ENCODE data around the gene CADM4. TPM values are rescaled to one million over a fixed set of nuclear protein-coding genes. Genes with fewer than 3 reads are reported as not detected.

CADM4 gene
- total and polyA plus RNA-seq, 2 of the 8 experiments (the other 6 are each of a cell fraction or from before 2014, with no cell fraction given), result 13.5 to 25.0 TPM

DNA sequence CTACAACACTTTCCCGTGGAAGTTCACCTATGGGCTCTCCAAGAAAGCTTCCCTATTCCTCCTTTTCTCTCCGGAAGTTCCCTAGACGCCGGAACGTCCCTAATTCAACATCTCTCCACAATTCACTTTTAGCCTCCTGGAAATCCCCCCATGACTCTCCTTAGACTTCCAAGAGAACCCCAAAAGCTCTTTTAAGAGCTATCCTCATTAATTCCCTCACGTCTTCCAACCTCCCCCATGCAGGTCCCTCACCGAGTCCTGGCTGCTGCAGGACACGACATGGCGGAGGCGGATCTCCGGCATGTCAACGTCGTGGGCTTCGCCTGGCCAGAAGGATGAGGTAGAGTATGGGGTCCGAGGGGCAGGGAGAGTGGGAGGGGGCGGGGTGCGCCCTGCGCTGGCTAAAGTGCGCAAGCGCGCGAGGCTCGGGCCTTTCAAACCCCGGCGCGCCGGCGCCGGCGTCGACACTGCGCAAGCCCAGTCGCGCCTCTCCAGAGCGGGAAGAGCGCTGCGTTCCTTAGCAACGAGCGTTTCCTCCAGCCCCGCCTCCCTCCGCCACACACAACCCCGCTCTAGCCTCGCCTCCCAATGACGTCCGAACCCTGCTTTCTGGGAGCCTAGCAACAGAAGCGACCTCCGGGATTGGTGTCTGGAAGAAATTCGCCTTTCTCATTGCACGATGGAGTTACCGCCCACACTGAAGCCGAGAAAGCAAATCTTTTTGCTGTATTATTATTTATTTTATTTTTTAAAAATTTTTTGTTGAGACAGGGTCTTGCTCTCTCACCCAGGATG lies 64.3 kb downstream of the CADM4 start, which contains the start of the genes PINLYP and XRCC1:
TSS of gene PINLYP (plus strand) at position 646 of the 795 bp plus-strand sequence. CDS start 1,391 bp downstream, outside the sequence.
TSS of gene XRCC1 (minus strand) at position 372 of the 795 bp plus-strand sequence. CDS start at position 303, 69 bp downstream.
- H2BK20ac ChIP-seq (ENCODE audit: low read length), result 0 out of 2 replicates have a peak within 1 kb of the TSS, but pooled peaks have one; percentile 37
- no peak within 1 kb of the TSS for H3K56ac ChIP-seq (replicated peaks; ENCODE audit: insufficient read length, low read depth, low read length)
- FAIRE-seq (peak; percentile 24), DNase-seq (ENCODE audit: low read depth in 1 of 2, low spot score in 2 of 2) (peak; percentile 93 to 95)
- CTCF ChIA-PET (ENCODE audit: partially characterized antibody), result interaction anchor here (0.5 to 3.2 kb wide), 10 partner anchors 8 to 56 kb away, joined by 3 to 26 read pairs (median 4); partner anchors contain the start of gene ZNF575
- peak within 1 kb of the TSS; percentile 78; the same call in 1 of the 2 replicates for H4K8ac ChIP-seq (ENCODE audit: extremely low read depth, insufficient read depth, low read length)
- peak within 1 kb of the TSS; percentile 66 to 89 (median 76) for H3K4me3 ChIP-seq (ENCODE audit: extremely low read depth in 1 of 4, insufficient read depth in 2 of 4, low read depth in 3 of 4, low read length in 4 of 4)
- peak within 1 kb of the TSS; percentile 68 for H3K27ac ChIP-seq (ENCODE audit: low read depth, low read length)
- H3K14ac ChIP-seq (ENCODE audit: insufficient read length), result no peak within 1 kb of the TSS
- no peak within 1 kb of the TSS for H3K23ac ChIP-seq (ENCODE audit: insufficient read length)
- H2BK15ac ChIP-seq (ENCODE audit: low read length), result peak within 1 kb of the TSS; percentile 46
- peaks cover 11% of the 10 kb centered on the region for H3K79me1 ChIP-seq (ENCODE audit: low read depth, low read length)
- H2BK120ac ChIP-seq (replicated peaks; ENCODE audit: low read depth, low read length), result no peak within 1 kb of the TSS
- peaks cover 0 to 4% of the 10 kb centered on the region in 2 experiments for H4K20me1 ChIP-seq (replicated peaks in 1 of 2; ENCODE audit: control insufficient read depth in 1 of 2, insufficient read depth in 2 of 2, low read length in 2 of 2)
- peak within 1 kb of the TSS; percentile 71 for H3K18ac ChIP-seq (ENCODE audit: extremely low read depth, low read length)
- no peaks in the 10 kb centered on the region; a peak in 2 of 8 replicates for H3K36me3 ChIP-seq (ENCODE audit: control insufficient read depth in 2 of 4, insufficient read depth in 4 of 4, low read length in 3 of 4)
- peaks cover 0 to 13% (median 8%) of the 10 kb centered on the region in 4 experiments; a peak in 6 of 7 replicates for H3K4me1 ChIP-seq (replicated peaks in 1 of 4; ENCODE audit: control insufficient read depth in 3 of 4, insufficient read depth in 4 of 4, low read length in 3 of 4)
- no peak within 1 kb of the TSS; the same call in 1 of the 2 replicates for H2AFZ ChIP-seq (ENCODE audit: low read length)
- peak within 1 kb of the TSS; percentile 34 for H4K91ac ChIP-seq (replicated peaks; ENCODE audit: insufficient read length, low read length)
- peak within 1 kb of the TSS; percentile 24 for H4K5ac ChIP-seq (ENCODE audit: insufficient read length, low read depth, low read length)
- H3K23me2 ChIP-seq (ENCODE audit: low read depth, low read length), result peaks cover 19% of the 10 kb centered on the region
- peak within 1 kb of the TSS; percentile 27 for H3K4ac ChIP-seq (replicated peaks; ENCODE audit: insufficient read length, low read depth, low read length)
- H2BK12ac ChIP-seq (ENCODE audit: low read depth, low read length), result peak within 1 kb of the TSS; percentile 90
- peak within 1 kb of the TSS; percentile 78 for H2BK5ac ChIP-seq (ENCODE audit: low read depth, low read length)
- H2AK5ac ChIP-seq (ENCODE audit: low read depth, low read length), result peak within 1 kb of the TSS; percentile 88; the same call in 1 of the 2 replicates
- H3K4me2 ChIP-seq (ENCODE audit: insufficient read depth in 1 of 2, low read depth in 2 of 2, low read length in 2 of 2), result peak within 1 kb of the TSS; percentile 79 to 82
- H3K9me3 ChIP-seq (ENCODE audit: insufficient read depth in 2 of 2, low read depth in 1 of 2, low read length in 1 of 2), result no peaks in the 10 kb centered on the region
- 2% methylated on average over 47 of the region's 51 CpGs; no CpG with 5 or more reads in 1 of the 2 experiments for WGBS, 2 experiments (ENCODE audit: extremely low coverage in 1 of 2, insufficient coverage in 1 of 2, insufficient read length in 1 of 2, insufficient replicate concordance in 2 of 2, low coverage in 1 of 2, low lambda C conversion rate in 2 of 2, missing lambda C conversion rate in 1 of 2)
- H3K9ac ChIP-seq (replicated peaks in 1 of 4; ENCODE audit: extremely low read depth in 1 of 4, low read depth in 3 of 4, low read length in 3 of 4), result peak within 1 kb of the TSS; percentile 66 to 84 (median 73)
- POLR2A ChIA-PET (ENCODE audit: partially characterized antibody), result interaction anchor here (1.0 to 5.2 kb wide), 7 partner anchors 10 to 42 kb away, joined by 3 to 36 read pairs (median 5); partner anchors contain the start of genes IRGQ, ZNF575 and ZNF576
- peaks cover 0 to 8% of the 10 kb centered on the region in 2 experiments; a peak in 2 of 4 replicates for H3K79me2 ChIP-seq (ENCODE audit: control insufficient read depth in 1 of 2, insufficient read depth in 2 of 2, low read length in 2 of 2)
- no peaks in the 10 kb centered on the region for H3K27me3 ChIP-seq (replicated peaks in 1 of 4; ENCODE audit: control insufficient read depth in 3 of 4, extremely low read depth in 1 of 4, insufficient read depth in 3 of 4, low read length in 3 of 4)
- TF ChIP-seq SP4 (IDR thresholded peaks at IDR 0.05; ENCODE audit: low read length) (no peak), PHF8 (conservative IDR thresholded peaks at IDR 0.05; ENCODE audit: low read depth, low read length) (peak; percentile 42; the same call in 1 of the 2 replicates), NRF1 (IDR thresholded peaks at IDR 0.05; ENCODE audit: low read depth, low read length) (peak; percentile 89), TBP (IDR thresholded peaks at IDR 0.05; ENCODE audit: low read depth, low read length) (peak; percentile 50; the same call in 1 of the 2 replicates), KDM1A (IDR thresholded peaks at IDR 0.05; ENCODE audit: borderline replicate concordance, low read length) (no peak), YY1 (IDR thresholded peaks at IDR 0.05; ENCODE audit: low read depth, low read length) (peak; percentile 73; the same call in 1 of the 2 replicates), SIN3A (conservative IDR thresholded peaks at IDR 0.05 in 1 of 2, IDR thresholded peaks at IDR 0.05 in 1 of 2; ENCODE audit: low read depth in 1 of 2, low read length in 2 of 2) (peak; percentile 20 to 84; a peak in 3 of 4 replicates), CREB1 (IDR thresholded peaks at IDR 0.05) (peak; percentile 94), ASH2L (IDR thresholded peaks at IDR 0.05; ENCODE audit: low read length) (peak; percentile 41)
- TF ChIP-seq, protein P1, sequence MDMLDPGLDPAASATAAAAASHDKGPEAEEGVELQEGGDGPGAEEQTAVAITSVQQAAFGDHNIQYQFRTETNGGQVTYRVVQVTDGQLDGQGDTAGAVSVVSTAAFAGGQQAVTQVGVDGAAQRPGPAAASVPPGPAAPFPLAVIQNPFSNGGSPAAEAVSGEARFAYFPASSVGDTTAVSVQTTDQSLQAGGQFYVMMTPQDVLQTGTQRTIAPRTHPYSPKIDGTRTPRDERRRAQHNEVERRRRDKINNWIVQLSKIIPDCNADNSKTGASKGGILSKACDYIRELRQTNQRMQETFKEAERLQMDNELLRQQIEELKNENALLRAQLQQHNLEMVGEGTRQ (IDR thresholded peaks at IDR 0.05; ENCODE audit: low read length), result no peak
